Transverse colon (tissue), 4 donors: ENCODE data around the gene GPR173. TPM values are rescaled to one million over a fixed set of nuclear protein-coding genes. Genes with fewer than 3 reads are reported as not detected.

ENCODE experiments used
- DNase-seq: peaks from one replicate; pipeline ENCODE4 v3.0.0-alpha.2; 2019
- H3K27ac ChIP-seq, 4 donors: fragments of 200-600 bp; sonication (generic); 2 replicates each; pipeline ENCODE4 v1.5.1; 2016 to 2018; ENCODE audit warnings: inconsistent platforms in 4 of 4
- H3K27me3 ChIP-seq: fragments of 200-600 bp; sonication (generic); 2 replicates; pipeline ENCODE4 v1.5.1; 2017; ENCODE audit warnings: inconsistent platforms
- H3K36me3 ChIP-seq, 4 donors: fragments of 200-600 bp; sonication (generic); 2 replicates each; pipeline ENCODE4 v1.5.1; 2017 to 2019; ENCODE audit warnings: inconsistent platforms in 4 of 4
- H3K4me1 ChIP-seq, 4 donors: fragments of 200-600 bp; sonication (generic); 2 replicates each; pipeline ENCODE4 v1.5.1; 2017 to 2020; ENCODE audit warnings: inconsistent platforms in 4 of 4
- H3K4me3 ChIP-seq, 4 donors: fragments of 200-600 bp; sonication (generic); 1 replicate in 1 of 4; 2 replicates in 3 of 4; pipeline versions ENCODE4 v1.5.1 to v1.6.1; 2017 to 2019; ENCODE audit warnings: inconsistent platforms in 4 of 4
- H3K9me3 ChIP-seq, 2 donors: fragments of 200-600 bp; sonication (generic); 2 replicates each; pipeline ENCODE4 v1.5.1; 2017 to 2019; ENCODE audit warnings: inconsistent platforms in 2 of 2
- EP300 ChIP-seq: sonication (generic); formaldehyde crosslinking; IDR thresholded peaks from one replicate; pipeline ENCODE4 v1.6.1; 2017; ENCODE audit warnings: antibody characterized with exemption, low read depth
- POLR2A ChIP-seq: fragments of 450-650 bp; IDR thresholded peaks from one replicate; pipeline ENCODE4 v1.6.1; 2016; ENCODE audit warnings: antibody characterized with exemption, mild to moderate bottlenecking, moderate library complexity
- POLR2AphosphoS5 ChIP-seq, 3 donors: sonication (generic); formaldehyde crosslinking; IDR thresholded peaks; one replicate each; pipeline ENCODE4 v1.6.1; 2016; ENCODE audit warnings: antibody characterized with exemption in 3 of 3
- WGBS, 2 donors: methylation state at CpG; one replicate each; pipeline ENCODE4 v1.1.5; 2018; ENCODE audit warnings: low coverage in 1 of 2; 5-methylcytosine and 5-hydroxymethylcytosine counted together
- in situ Hi-C, 4 donors: fragments of 200-750 bp; cut with MboI; loops; one replicate each; pipeline versions ENCODE4 v1.15.0 to v1.15.1; 2017; ENCODE audit warnings: low sequenced_read_pairs in 3 of 4, low pct_ligation_motif_present in 1 of 4, low pct_unique_long_range_greater_than_20kb in 1 of 4
- intact Hi-C: fragments of 100-400 bp; cut with DNase I; formaldehyde crosslinking; loops from one replicate; pipeline ENCODE4 v1.15.1; 2023; ENCODE audit warnings: low total_unique reads
- total RNA-seq, 4 donors: library from RNA; depleted of rRNA; stranded (reverse); fragments of >200 nt; gene quantifications; one replicate each; pipeline ENCODE4 v1.1.0, GENCODE V29; 2016
- TF ChIP-seq, protein P1 (sequence below), 5 experiments: fragments of 200-600 bp in 3 of 5; fragments of 450-650 bp in 2 of 5; sonication (generic) in 3 of 5; IDR thresholded peaks; 1 replicate in 2 of 5; 2 replicates in 3 of 5; pipeline ENCODE4 v1.5.1; 2016 to 2017; ENCODE audit warnings: antibody characterized with exemption in 5 of 5, inconsistent platforms in 3 of 5, mild to moderate bottlenecking in 2 of 5, moderate library complexity in 1 of 5

The GPR173 gene
- total RNA-seq, 4 donors from 2014 or later = 0.27 to 5.2 (median 1.1) TPM

- Histone ChIP-seq H3K27ac (no peak overlapping the region), H3K36me3 (no peaks in the 10 kb centered on the region), H3K9me3 (no peaks in the 10 kb centered on the region), H3K4me3 (no peak overlapping the region), H3K27me3 (no peaks in the 10 kb centered on the region), H3K4me1 (no peaks in the 10 kb centered on the region)
- TF ChIP-seq EP300 = no peak
- in situ Hi-C loops (no loop called here), intact Hi-C loops (no loop called here)
- 86% methylated on average over 6 of the region's 6 CpGs; no CpG with 5 or more reads in 1 of the 2 donors for WGBS, 2 donors
- no peak for DNase-seq
Measured at GRCh38 chrX:53047228-53047627, 1.4 kb upstream of the GPR173 start.

- no peaks in the 10 kb centered on the region for H3K4me1 ChIP-seq
- in situ Hi-C loops = no loop called here
- H3K4me3 ChIP-seq = peak overlapping the region in 3 of 4 donors; percentile 28 to 44 (median 32)
- H3K36me3 ChIP-seq = no peaks in the 10 kb centered on the region
- intact Hi-C loops = no loop called here
- no peaks in the 10 kb centered on the region for H3K27me3 ChIP-seq
- TF ChIP-seq, protein P1, sequence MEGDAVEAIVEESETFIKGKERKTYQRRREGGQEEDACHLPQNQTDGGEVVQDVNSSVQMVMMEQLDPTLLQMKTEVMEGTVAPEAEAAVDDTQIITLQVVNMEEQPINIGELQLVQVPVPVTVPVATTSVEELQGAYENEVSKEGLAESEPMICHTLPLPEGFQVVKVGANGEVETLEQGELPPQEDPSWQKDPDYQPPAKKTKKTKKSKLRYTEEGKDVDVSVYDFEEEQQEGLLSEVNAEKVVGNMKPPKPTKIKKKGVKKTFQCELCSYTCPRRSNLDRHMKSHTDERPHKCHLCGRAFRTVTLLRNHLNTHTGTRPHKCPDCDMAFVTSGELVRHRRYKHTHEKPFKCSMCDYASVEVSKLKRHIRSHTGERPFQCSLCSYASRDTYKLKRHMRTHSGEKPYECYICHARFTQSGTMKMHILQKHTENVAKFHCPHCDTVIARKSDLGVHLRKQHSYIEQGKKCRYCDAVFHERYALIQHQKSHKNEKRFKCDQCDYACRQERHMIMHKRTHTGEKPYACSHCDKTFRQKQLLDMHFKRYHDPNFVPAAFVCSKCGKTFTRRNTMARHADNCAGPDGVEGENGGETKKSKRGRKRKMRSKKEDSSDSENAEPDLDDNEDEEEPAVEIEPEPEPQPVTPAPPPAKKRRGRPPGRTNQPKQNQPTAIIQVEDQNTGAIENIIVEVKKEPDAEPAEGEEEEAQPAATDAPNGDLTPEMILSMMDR (IDR thresholded peaks at IDR 0.05) = no peak
- no peak for DNase-seq
- 72% methylated on average over 3 of the region's 8 CpGs; no CpG with 5 or more reads in 1 of the 2 donors for WGBS, 2 donors
- no peaks in the 10 kb centered on the region for H3K9me3 ChIP-seq
- peak overlapping the region in 1 of 4 donors; percentile 14 for H3K27ac ChIP-seq
Measured at GRCh38 chrX:53049127-53049517, 533 bp downstream of the GPR173 start.

DNA sequence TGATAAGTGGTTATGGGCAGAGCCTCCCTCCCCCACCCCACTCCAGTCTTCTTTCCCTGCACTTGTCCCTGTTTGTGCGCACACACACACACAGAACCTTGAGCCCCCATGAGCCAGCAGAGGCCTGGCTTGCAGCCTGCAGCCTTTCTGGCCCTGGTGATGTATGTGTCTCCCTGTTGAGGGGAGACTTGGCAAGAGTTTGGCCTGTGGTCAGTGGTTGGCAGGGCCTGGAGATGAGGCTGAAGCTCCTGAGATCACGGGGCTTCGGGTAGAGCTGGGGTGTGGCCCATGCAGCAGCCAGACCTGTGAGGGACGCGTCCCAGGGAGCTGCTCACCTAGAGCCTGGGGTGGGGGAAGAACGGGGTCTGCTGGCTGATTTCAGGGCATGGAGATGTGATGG, 2.3 kb downstream of the GPR173 start:
- H3K4me1 ChIP-seq = no peaks in the 10 kb centered on the region
- H3K36me3 ChIP-seq = no peaks in the 10 kb centered on the region
- TF ChIP-seq, protein P1 (IDR thresholded peaks at IDR 0.05) = no peak
- no peak for TF ChIP-seq POLR2A
- TF ChIP-seq EP300 = no peak
- no peak for TF ChIP-seq POLR2AphosphoS5 (IDR thresholded peaks at IDR 0.05)
- no peak overlapping the region for H3K4me3 ChIP-seq
- no peak overlapping the region for H3K27ac ChIP-seq
- in situ Hi-C loops = no loop called here
- WGBS, 2 donors = 72% methylated on average over 6 of the region's 6 CpGs; no CpG with 5 or more reads in 1 of the 2 donors
- H3K27me3 ChIP-seq = no peaks in the 10 kb centered on the region
- DNase-seq = no peak
- intact Hi-C loops = no loop called here
- no peaks in the 10 kb centered on the region for H3K9me3 ChIP-seq

DNA sequence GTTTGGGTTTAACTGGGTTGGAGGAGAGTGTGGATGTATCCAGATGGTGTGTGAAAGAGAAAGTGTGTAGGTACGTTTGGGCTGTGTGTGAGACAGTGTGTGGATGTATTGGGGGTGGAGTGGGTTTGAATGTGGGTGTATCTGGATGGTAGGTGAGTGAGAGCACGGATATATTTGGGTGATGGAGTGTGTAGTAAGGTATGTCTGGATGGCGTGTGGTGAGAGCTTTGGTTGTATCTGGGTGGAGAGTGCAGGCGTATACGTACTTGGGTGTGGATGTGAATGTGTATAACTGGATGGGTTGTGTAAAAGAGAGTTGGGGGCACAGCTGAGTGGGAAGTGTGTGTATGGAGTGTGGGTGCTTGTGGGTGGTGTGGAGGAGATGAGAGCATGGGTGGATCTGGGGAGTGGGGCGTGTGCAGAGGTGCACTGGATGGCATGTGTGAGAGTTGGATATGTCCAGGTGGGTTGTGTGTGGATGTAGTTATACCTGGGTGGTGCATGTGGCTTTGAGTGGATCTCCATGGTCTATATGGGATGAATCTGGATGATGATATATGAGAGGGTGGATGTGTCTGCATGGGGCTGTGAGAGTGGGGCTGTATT, 6.8 kb downstream of the GPR173 start:
- Histone ChIP-seq H3K27ac (no peak overlapping the region), H3K4me1 (no peaks in the 10 kb centered on the region), H3K27me3 (no peaks in the 10 kb centered on the region), H3K9me3 (no peaks in the 10 kb centered on the region), H3K4me3 (no peak overlapping the region), H3K36me3 (no peaks in the 10 kb centered on the region)
- in situ Hi-C loops = no loop called here
- no peak for TF ChIP-seq POLR2A
- TF ChIP-seq, protein P1 (IDR thresholded peaks at IDR 0.05) = no peak
- TF ChIP-seq EP300 = no peak
- TF ChIP-seq POLR2AphosphoS5 (IDR thresholded peaks at IDR 0.05) = no peak
- DNase-seq = no peak
- WGBS, 2 donors = 76 to 82% methylated on average over 6 of the region's 6 CpGs
- intact Hi-C loops = no loop called here

- 86% methylated on average over 5 of the region's 5 CpGs; no CpG with 5 or more reads in 1 of the 2 donors for WGBS, 2 donors
Measured at GRCh38 chrX:53056292-53056691, 7.7 kb downstream of the GPR173 start.

More at GRCh38 chrX:53056292-53056691, 7.7 kb downstream of the GPR173 start:
- intact Hi-C loops (no loop called here), in situ Hi-C loops (no loop called here)
- Histone ChIP-seq H3K27me3 (no peaks in the 10 kb centered on the region), H3K27ac (no peak overlapping the region), H3K4me1 (no peaks in the 10 kb centered on the region), H3K36me3 (no peaks in the 10 kb centered on the region), H3K9me3 (no peaks in the 10 kb centered on the region), H3K4me3 (no peak overlapping the region)
- TF ChIP-seq POLR2AphosphoS5 (IDR thresholded peaks at IDR 0.05) (no peak), POLR2A (no peak), EP300 (no peak)
- TF ChIP-seq, protein P1 (IDR thresholded peaks at IDR 0.05) = no peak
- DNase-seq = no peak
